Measurements from ENCODE around the gene IFITM5.
"Not testable (repeated sequence)": the region's sequence is repeated elsewhere in the genome, so short reads cannot be mapped to it uniquely, and the experiment has no call there.

The IFITM5 gene

GRCh38 chr11:327581-327923 lies 28.2 kb upstream of the IFITM5 start:
- no peak for DNase-seq

- peak; percentile 88 for DNase-seq
Measured at GRCh38 chr11:326842-327580, 27.7 kb upstream of the IFITM5 start.

- DNase-seq: no peak
Measured at GRCh38 chr11:326592-326841, 27.2 kb upstream of the IFITM5 start.

- no peak for DNase-seq
Measured at GRCh38 chr11:325796-326591, 26.7 kb upstream of the IFITM5 start.

- DNase-seq: not testable (repeated sequence)
Measured at GRCh38 chr11:324593-325517, 25.5 kb upstream of the IFITM5 start.

- no peak for DNase-seq
Measured at GRCh38 chr11:324156-324555, 24.8 kb upstream of the IFITM5 start.

GRCh38 chr11:319888-320273 lies 20.6 kb upstream of the IFITM5 start:
- DNase-seq: not testable (repeated sequence)

GRCh38 chr11:319121-319887 lies 20.0 kb upstream of the IFITM5 start:
- DNase-seq: not testable (repeated sequence)

GRCh38 chr11:318405-319120 lies 19.2 kb upstream of the IFITM5 start:
- DNase-seq: not testable (repeated sequence)

- not testable (repeated sequence) for DNase-seq
Measured at GRCh38 chr11:317668-318404, 18.5 kb upstream of the IFITM5 start.

- no peak for DNase-seq
Measured at GRCh38 chr11:316891-317301, 17.6 kb upstream of the IFITM5 start.

- DNase-seq: no peak
Measured at GRCh38 chr11:316031-316701, 16.8 kb upstream of the IFITM5 start.

GRCh38 chr11:315516-315994 lies 16.2 kb upstream of the IFITM5 start:
- no peak for DNase-seq

GRCh38 chr11:315051-315481 lies 15.7 kb upstream of the IFITM5 start:
- DNase-seq: no peak

GRCh38 chr11:314554-314875 lies 15.2 kb upstream of the IFITM5 start:
- not testable (repeated sequence) for DNase-seq

- peak; percentile 77 for DNase-seq
Measured at GRCh38 chr11:313787-314553, 14.6 kb upstream of the IFITM5 start, which contains the start of gene IFITM1. IFITM1 (plus strand) TSS chr11:314040; CDS start chr11:314171, 131 bp downstream.

GRCh38 chr11:313304-313786 lies 14.0 kb upstream of the IFITM5 start:
- DNase-seq: no peak

GRCh38 chr11:312092-312816 lies 12.9 kb upstream of the IFITM5 start:
- DNase-seq: no peak

Measured in inflammatory macrophage treated with lipopolysaccharide for 4 hours (primary cell).